ENCODE results near the gene HIRIP3.
"Not testable (repeated sequence)": the region's sequence is repeated elsewhere in the genome, so short reads cannot be mapped to it uniquely, and the experiment has no call there.

Gene HIRIP3

GRCh38 chr16:29995324-29995910, at the start of gene HIRIP3:
Gene HIRIP3 (minus strand): TSS chr16:29995617. CDS start chr16:29995605, 12 bp downstream.
- FAIRE-seq = no peak

- FAIRE-seq = peak; percentile 96
Measured at GRCh38 chr16:30041841-30042240, 46.4 kb upstream of the HIRIP3 start.

GRCh38 chr16:30040690-30041089, 45.3 kb upstream of the HIRIP3 start:
- FAIRE-seq = not testable (repeated sequence)

GRCh38 chr16:30040221-30040620, 44.8 kb upstream of the HIRIP3 start:
- FAIRE-seq = no peak

- FAIRE-seq = no peak
Measured at GRCh38 chr16:30033270-30033669, 37.9 kb upstream of the HIRIP3 start.

GRCh38 chr16:30032083-30032819, 36.8 kb upstream of the HIRIP3 start:
- no peak for FAIRE-seq

- FAIRE-seq = no peak
Measured at GRCh38 chr16:30031477-30031918, 36.1 kb upstream of the HIRIP3 start.

GRCh38 chr16:30030841-30031413, 35.5 kb upstream of the HIRIP3 start, which contains the start of gene TLCD3B:
Gene TLCD3B (minus strand): TSS chr16:30031271. CDS start chr16:30030527, 744 bp downstream.
- FAIRE-seq = no peak

- FAIRE-seq = no peak
Measured at GRCh38 chr16:30030011-30030685, 34.7 kb upstream of the HIRIP3 start.

- no peak for FAIRE-seq
Measured at GRCh38 chr16:30028438-30029076, 33.1 kb upstream of the HIRIP3 start.

GRCh38 chr16:30027588-30028437, 32.4 kb upstream of the HIRIP3 start:
- no peak for FAIRE-seq

GRCh38 chr16:30026449-30026848, 31.0 kb upstream of the HIRIP3 start:
- FAIRE-seq = no peak

- FAIRE-seq = no peak
Measured at GRCh38 chr16:30025574-30025973, 30.2 kb upstream of the HIRIP3 start.

- no peak for FAIRE-seq
Measured at GRCh38 chr16:30025156-30025555, 29.7 kb upstream of the HIRIP3 start.

GRCh38 chr16:30024451-30024850, 29.0 kb upstream of the HIRIP3 start:
- no peak for FAIRE-seq

GRCh38 chr16:30023586-30023985, 28.2 kb upstream of the HIRIP3 start:
- no peak for FAIRE-seq

GRCh38 chr16:30022887-30023286, 27.5 kb upstream of the HIRIP3 start, which contains the start of gene C16orf92:
Gene C16orf92 (plus strand): TSS chr16:30023198. CDS start chr16:30023341, 143 bp downstream.
- no peak for FAIRE-seq

GRCh38 chr16:30018731-30019158, 23.3 kb upstream of the HIRIP3 start:
- no peak for FAIRE-seq

- FAIRE-seq = not testable (repeated sequence)
Measured at GRCh38 chr16:30017937-30018336, 22.5 kb upstream of the HIRIP3 start.

- no peak for FAIRE-seq
Measured at GRCh38 chr16:30017277-30017656, 21.9 kb upstream of the HIRIP3 start.

GRCh38 chr16:30016555-30017276, 21.3 kb upstream of the HIRIP3 start:
- FAIRE-seq = no peak
